ENCODE data around the gene DUOXA1.

- no peak for TF ChIP-seq POLR2AphosphoS5 (IDR thresholded peaks at IDR 0.05; ENCODE audit: borderline replicate concordance, low read depth, low read length)
- TF ChIP-seq EZH2 (IDR thresholded peaks at IDR 0.05): no peak
Measured at GRCh38 chr15:45136378-45136764, 6.7 kb upstream of the DUOXA1 start.
